ENCODE results near the gene IL1R2. TPM values are rescaled to one million over a fixed set of nuclear protein-coding genes. Genes with fewer than 3 reads are reported as not detected.

The IL1R2 gene
- total RNA-seq, 6 donors from 2014 or later = 24.7 to 84.8 (median 60.0) TPM

GRCh38 chr2:102008490-102008889 lies 16.7 kb downstream of the IL1R2 start:
- Histone ChIP-seq H3K36me3 (peaks cover 0 to 7% (median 0%) of the 10 kb centered on the region in 4 donors), H3K9me3 (no peaks in the 10 kb centered on the region), H3K4me3 (no peak overlapping the region), H3K27ac (no peak overlapping the region), H3K4me1 (peaks cover 3 to 15% (median 9%) of the 10 kb centered on the region in 4 donors), H3K27me3 (no peaks in the 10 kb centered on the region)
- TF ChIP-seq POLR2A (IDR thresholded peaks at IDR 0.05) (no peak), EP300 (IDR thresholded peaks at IDR 0.05) (no peak)
- ATAC-seq (ENCODE audit: low FRiP score in 2 of 2) (no peak), DNase-seq (no peak)
- 90 to 93% methylated on average over 12 of the region's 12 CpGs for WGBS, 2 donors

DNA sequence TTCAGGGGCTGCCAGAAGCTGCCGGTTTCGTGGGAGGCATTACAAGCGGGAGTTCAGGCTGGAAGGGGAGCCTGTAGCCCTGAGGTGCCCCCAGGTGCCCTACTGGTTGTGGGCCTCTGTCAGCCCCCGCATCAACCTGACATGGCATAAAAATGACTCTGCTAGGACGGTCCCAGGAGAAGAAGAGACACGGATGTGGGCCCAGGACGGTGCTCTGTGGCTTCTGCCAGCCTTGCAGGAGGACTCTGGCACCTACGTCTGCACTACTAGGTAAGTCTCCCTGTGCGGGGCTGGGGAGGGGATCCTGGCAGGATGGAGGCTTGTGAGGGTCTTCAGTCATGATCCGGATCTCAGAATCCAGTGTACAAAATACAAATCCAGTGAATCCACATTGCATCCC lies 17.8 kb downstream of the IL1R2 start:
- ATAC-seq (ENCODE audit: low FRiP score in 2 of 2) (no peak), DNase-seq (no peak)
- Histone ChIP-seq H3K27me3 (no peaks in the 10 kb centered on the region), H3K36me3 (peaks cover 0 to 7% (median 0%) of the 10 kb centered on the region in 4 donors), H3K4me3 (no peak overlapping the region), H3K4me1 (peaks cover 3 to 15% (median 9%) of the 10 kb centered on the region in 4 donors), H3K27ac (no peak overlapping the region), H3K9me3 (no peaks in the 10 kb centered on the region)
- 94 to 99% methylated on average over 6 to 10 of the region's 10 CpGs for WGBS, 2 donors
- no peak for TF ChIP-seq CTCF (IDR thresholded peaks at IDR 0.05)

DNA sequence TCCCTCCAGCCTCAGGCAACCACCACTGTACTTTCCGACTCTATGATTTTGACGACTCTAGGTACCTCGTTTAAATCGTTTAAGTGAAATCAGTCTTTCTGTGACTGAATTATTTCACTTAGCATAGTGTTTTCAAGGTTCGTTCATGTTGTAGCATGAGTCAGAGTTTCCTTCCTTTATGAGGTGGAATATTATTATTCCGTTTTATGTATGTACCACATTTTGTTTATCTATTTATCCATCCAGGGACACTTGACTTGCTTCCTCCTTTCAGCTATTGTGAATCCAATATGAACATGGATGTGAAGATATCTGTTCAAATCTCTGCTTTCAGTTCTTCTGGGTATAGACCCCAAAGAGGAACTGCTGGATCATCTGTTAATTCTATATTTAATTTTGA lies 19.1 kb downstream of the IL1R2 start:
- H3K9me3 ChIP-seq = no peaks in the 10 kb centered on the region
- ATAC-seq (ENCODE audit: low FRiP score in 2 of 2) (peak in 1 of 2 donors; percentile 61), DNase-seq (no peak)
- no peaks in the 10 kb centered on the region for H3K27me3 ChIP-seq
- H3K4me3 ChIP-seq = no peak overlapping the region
- H3K4me1 ChIP-seq = peaks cover 3 to 10% (median 5%) of the 10 kb centered on the region in 4 donors
- TF ChIP-seq CTCF (IDR thresholded peaks at IDR 0.05) (no peak), POLR2AphosphoS5 (IDR thresholded peaks at IDR 0.05) (no peak), POLR2A (IDR thresholded peaks at IDR 0.05) (no peak), EP300 (IDR thresholded peaks at IDR 0.05) (peak in 1 of 4 donors; percentile 26)
- H3K27ac ChIP-seq = peak overlapping the region in 1 of 4 donors; percentile 39
- peaks cover 0 to 7% (median 0%) of the 10 kb centered on the region in 4 donors for H3K36me3 ChIP-seq
- WGBS, 2 donors = 56 to 64% methylated on average over 6 of the region's 6 CpGs

- Histone ChIP-seq H3K9me3 (no peaks in the 10 kb centered on the region), H3K27me3 (no peaks in the 10 kb centered on the region), H3K4me1 (no peaks in the 10 kb centered on the region), H3K27ac (no peak overlapping the region), H3K4me3 (no peak overlapping the region), H3K36me3 (peaks cover 0 to 7% (median 0%) of the 10 kb centered on the region in 4 donors)
- 82 to 85% methylated on average over 4 of the region's 4 CpGs for WGBS, 2 donors
- TF ChIP-seq POLR2AphosphoS5 (IDR thresholded peaks at IDR 0.05) (no peak), CTCF (IDR thresholded peaks at IDR 0.05) (no peak), POLR2A (IDR thresholded peaks at IDR 0.05) (no peak), EP300 (IDR thresholded peaks at IDR 0.05) (no peak)
- DNase-seq (no peak), ATAC-seq (ENCODE audit: low FRiP score in 2 of 2) (peak in 1 of 2 donors; percentile 27)
Measured at GRCh38 chr2:102012061-102012614, 20.4 kb downstream of the IL1R2 start.

DNA sequence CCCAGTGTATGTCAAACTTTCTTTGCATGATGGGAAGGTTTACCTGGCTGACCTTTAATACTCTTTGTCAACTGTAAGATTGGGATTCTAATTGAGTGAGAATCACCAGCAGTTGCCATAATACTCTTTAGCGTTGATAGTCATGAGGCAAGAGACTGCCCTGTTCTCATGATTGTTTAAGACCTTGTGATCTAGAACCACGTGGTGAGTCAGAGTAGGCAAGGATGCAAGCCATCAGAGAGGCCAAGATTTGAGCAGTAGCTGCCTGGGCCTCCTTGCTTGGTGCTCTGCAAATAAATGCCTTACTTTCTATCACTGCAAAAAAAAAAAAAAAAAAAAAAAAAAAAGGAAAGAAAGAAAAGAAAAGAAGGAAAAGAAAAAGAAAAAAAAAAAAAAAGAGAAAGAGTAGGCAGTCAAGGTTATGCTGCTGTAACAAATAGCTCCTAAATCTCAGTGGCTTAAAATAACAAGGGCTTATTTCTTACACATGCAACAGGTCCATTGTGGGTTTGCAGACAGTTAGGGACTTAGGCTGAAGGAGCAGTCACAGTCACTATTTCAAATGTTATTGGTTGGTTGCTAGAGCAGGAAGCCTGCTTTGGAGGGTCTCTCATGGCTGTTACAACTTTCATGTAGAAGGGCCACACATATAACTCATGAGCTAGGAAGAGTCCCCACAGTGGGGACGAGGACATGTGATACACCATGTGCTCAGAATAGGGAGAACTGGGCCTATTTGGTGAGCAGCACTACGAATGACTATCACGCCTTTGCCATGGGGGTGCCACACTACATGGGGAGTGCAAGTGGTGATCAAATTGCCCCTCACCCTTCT lies 21.7 kb downstream of the IL1R2 start:
- H3K27ac ChIP-seq = no peak overlapping the region
- 80 to 86% methylated on average over 5 of the region's 5 CpGs for WGBS, 2 donors
- H3K9me3 ChIP-seq = no peaks in the 10 kb centered on the region
- no peak overlapping the region for H3K4me3 ChIP-seq
- peaks cover 0 to 5% (median 0%) of the 10 kb centered on the region in 4 donors for H3K36me3 ChIP-seq
- DNase-seq (no peak), ATAC-seq (ENCODE audit: low FRiP score in 2 of 2) (no peak)
- no peaks in the 10 kb centered on the region for H3K27me3 ChIP-seq
- TF ChIP-seq POLR2AphosphoS5 (IDR thresholded peaks at IDR 0.05) (no peak), POLR2A (IDR thresholded peaks at IDR 0.05) (no peak)
- H3K4me1 ChIP-seq = no peaks in the 10 kb centered on the region
